WTC11 (cell line): ENCODE data around the gene DRD2.

Source experiments
- ATF3 ChIP-seq: sonication (generic); formaldehyde crosslinking; conservative IDR thresholded peaks from 2 replicates; pipeline ENCODE4 v1.8.1; 2022; ENCODE audit warnings: mild to moderate bottlenecking, missing genetic modification reagents
- ESRRA ChIP-seq: sonication (generic); formaldehyde crosslinking; IDR thresholded peaks from 2 replicates; pipeline ENCODE4 v1.8.1; 2022; ENCODE audit warnings: mild to moderate bottlenecking, missing genetic modification reagents, borderline replicate concordance
- FOXJ3 ChIP-seq: sonication (generic); formaldehyde crosslinking; IDR thresholded peaks from 2 replicates; pipeline ENCODE4 v1.9.0; 2021; ENCODE audit warnings: missing genetic modification reagents, mild to moderate bottlenecking, borderline replicate concordance
- MYBL2 ChIP-seq: sonication (generic); formaldehyde crosslinking; IDR thresholded peaks from 2 replicates; pipeline ENCODE4 v1.8.1; 2023; ENCODE audit warnings: mild to moderate bottlenecking, moderate library complexity, missing genetic modification reagents
- NFE2L1 ChIP-seq: sonication (generic); formaldehyde crosslinking; IDR thresholded peaks from 2 replicates; pipeline ENCODE4 v1.8.1; 2023; ENCODE audit warnings: missing genetic modification reagents
- SMAD3 ChIP-seq: sonication (generic); formaldehyde crosslinking; IDR thresholded peaks from 2 replicates; pipeline ENCODE4 v1.8.0; 2022; ENCODE audit warnings: missing genetic modification reagents, mild to moderate bottlenecking, borderline replicate concordance
- TEAD4 ChIP-seq: sonication (generic); formaldehyde crosslinking; IDR thresholded peaks from 2 replicates; pipeline ENCODE4 v1.8.0; 2022; ENCODE audit warnings: mild to moderate bottlenecking, missing genetic modification reagents
- USF2 ChIP-seq: sonication (generic); formaldehyde crosslinking; IDR thresholded peaks from 2 replicates; pipeline ENCODE4 v1.8.1; 2023; ENCODE audit warnings: mild to moderate bottlenecking, missing genetic modification reagents, moderate library complexity
- TF ChIP-seq, protein P1 (sequence below): fragments of 200-600 bp; IDR thresholded peaks from 2 replicates; pipeline ENCODE4 v1.8.0; 2022; ENCODE audit warnings: antibody characterized with exemption
- TF ChIP-seq, protein P2 (sequence below): sonication (generic); formaldehyde crosslinking; IDR thresholded peaks from 2 replicates; pipeline ENCODE4 v1.8.0; 2022; ENCODE audit warnings: mild to moderate bottlenecking, missing genetic modification reagents
- TF ChIP-seq, protein P3 (sequence below): sonication (generic); formaldehyde crosslinking; conservative IDR thresholded peaks from 2 replicates; pipeline ENCODE4 v1.8.1; 2023; ENCODE audit warnings: mild to moderate bottlenecking, low read depth, missing genetic modification reagents, moderate library complexity
- TF ChIP-seq, protein P4 (sequence below): fragments of 250-450 bp; sonication (Bioruptor Pico); IDR thresholded peaks from 2 replicates; pipeline ENCODE4 v1.8.0; 2021; ENCODE audit warnings: mild to moderate bottlenecking
- TF ChIP-seq, protein P5 (sequence below): fragments of 250-450 bp; sonication (Bioruptor Pico); IDR thresholded peaks from 2 replicates; pipeline ENCODE4 v2.1.2; 2022; ENCODE audit warnings: mild to moderate bottlenecking, moderate library complexity

DNA sequence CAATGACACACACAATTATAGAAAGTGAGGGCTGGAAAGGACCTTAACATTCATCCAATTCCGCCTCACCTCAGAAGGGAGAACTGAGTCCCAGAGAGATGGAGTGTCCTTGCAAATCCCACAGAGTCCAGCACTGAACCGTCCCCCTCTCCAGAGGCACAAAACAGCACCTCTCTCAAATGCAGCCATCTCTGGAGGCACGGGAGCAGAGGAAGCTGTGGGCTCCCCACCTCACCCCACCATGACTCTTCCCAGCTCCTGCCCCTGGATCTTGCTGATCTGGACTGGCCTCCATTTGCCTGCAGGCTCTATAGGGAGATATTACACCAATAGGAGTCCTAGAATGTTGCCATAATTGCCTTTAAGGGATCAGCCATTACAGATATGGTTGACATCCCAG is 1.4 kb upstream of the DRD2 start:
- no peak for TF ChIP-seq TEAD4 (CRISPR knock-in tag)
- TF ChIP-seq ATF3 (CRISPR knock-in tag) = no peak
- no peak for TF ChIP-seq SMAD3 (CRISPR knock-in tag)
- TF ChIP-seq, protein P1, sequence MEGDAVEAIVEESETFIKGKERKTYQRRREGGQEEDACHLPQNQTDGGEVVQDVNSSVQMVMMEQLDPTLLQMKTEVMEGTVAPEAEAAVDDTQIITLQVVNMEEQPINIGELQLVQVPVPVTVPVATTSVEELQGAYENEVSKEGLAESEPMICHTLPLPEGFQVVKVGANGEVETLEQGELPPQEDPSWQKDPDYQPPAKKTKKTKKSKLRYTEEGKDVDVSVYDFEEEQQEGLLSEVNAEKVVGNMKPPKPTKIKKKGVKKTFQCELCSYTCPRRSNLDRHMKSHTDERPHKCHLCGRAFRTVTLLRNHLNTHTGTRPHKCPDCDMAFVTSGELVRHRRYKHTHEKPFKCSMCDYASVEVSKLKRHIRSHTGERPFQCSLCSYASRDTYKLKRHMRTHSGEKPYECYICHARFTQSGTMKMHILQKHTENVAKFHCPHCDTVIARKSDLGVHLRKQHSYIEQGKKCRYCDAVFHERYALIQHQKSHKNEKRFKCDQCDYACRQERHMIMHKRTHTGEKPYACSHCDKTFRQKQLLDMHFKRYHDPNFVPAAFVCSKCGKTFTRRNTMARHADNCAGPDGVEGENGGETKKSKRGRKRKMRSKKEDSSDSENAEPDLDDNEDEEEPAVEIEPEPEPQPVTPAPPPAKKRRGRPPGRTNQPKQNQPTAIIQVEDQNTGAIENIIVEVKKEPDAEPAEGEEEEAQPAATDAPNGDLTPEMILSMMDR = no peak
- TF ChIP-seq, protein P2, sequence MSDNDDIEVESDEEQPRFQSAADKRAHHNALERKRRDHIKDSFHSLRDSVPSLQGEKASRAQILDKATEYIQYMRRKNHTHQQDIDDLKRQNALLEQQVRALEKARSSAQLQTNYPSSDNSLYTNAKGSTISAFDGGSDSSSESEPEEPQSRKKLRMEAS (CRISPR knock-in tag) = no peak
- TF ChIP-seq, protein P3, sequence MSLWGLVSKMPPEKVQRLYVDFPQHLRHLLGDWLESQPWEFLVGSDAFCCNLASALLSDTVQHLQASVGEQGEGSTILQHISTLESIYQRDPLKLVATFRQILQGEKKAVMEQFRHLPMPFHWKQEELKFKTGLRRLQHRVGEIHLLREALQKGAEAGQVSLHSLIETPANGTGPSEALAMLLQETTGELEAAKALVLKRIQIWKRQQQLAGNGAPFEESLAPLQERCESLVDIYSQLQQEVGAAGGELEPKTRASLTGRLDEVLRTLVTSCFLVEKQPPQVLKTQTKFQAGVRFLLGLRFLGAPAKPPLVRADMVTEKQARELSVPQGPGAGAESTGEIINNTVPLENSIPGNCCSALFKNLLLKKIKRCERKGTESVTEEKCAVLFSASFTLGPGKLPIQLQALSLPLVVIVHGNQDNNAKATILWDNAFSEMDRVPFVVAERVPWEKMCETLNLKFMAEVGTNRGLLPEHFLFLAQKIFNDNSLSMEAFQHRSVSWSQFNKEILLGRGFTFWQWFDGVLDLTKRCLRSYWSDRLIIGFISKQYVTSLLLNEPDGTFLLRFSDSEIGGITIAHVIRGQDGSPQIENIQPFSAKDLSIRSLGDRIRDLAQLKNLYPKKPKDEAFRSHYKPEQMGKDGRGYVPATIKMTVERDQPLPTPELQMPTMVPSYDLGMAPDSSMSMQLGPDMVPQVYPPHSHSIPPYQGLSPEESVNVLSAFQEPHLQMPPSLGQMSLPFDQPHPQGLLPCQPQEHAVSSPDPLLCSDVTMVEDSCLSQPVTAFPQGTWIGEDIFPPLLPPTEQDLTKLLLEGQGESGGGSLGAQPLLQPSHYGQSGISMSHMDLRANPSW (CRISPR knock-in tag) = no peak
- no peak for TF ChIP-seq ESRRA (CRISPR knock-in tag)
- no peak for TF ChIP-seq USF2 (CRISPR knock-in tag)
- TF ChIP-seq, protein P4, sequence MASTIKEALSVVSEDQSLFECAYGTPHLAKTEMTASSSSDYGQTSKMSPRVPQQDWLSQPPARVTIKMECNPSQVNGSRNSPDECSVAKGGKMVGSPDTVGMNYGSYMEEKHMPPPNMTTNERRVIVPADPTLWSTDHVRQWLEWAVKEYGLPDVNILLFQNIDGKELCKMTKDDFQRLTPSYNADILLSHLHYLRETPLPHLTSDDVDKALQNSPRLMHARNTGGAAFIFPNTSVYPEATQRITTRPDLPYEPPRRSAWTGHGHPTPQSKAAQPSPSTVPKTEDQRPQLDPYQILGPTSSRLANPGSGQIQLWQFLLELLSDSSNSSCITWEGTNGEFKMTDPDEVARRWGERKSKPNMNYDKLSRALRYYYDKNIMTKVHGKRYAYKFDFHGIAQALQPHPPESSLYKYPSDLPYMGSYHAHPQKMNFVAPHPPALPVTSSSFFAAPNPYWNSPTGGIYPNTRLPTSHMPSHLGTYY = no peak
- TF ChIP-seq MYBL2 (CRISPR knock-in tag) = no peak
- TF ChIP-seq, protein P5, sequence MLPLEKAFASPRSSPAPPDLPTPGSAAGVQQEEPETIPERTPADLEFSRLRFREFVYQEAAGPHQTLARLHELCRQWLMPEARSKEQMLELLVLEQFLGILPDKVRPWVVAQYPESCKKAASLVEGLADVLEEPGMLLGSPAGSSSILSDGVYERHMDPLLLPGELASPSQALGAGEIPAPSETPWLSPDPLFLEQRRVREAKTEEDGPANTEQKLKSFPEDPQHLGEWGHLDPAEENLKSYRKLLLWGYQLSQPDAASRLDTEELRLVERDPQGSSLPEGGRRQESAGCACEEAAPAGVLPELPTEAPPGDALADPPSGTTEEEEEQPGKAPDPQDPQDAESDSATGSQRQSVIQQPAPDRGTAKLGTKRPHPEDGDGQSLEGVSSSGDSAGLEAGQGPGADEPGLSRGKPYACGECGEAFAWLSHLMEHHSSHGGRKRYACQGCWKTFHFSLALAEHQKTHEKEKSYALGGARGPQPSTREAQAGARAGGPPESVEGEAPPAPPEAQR (CRISPR knock-in tag) = no peak
- TF ChIP-seq FOXJ3 (CRISPR knock-in tag) = no peak
- no peak for TF ChIP-seq NFE2L1 (CRISPR knock-in tag)
